ENCODE data around the gene CMTM7. TPM values are rescaled to one million over a fixed set of nuclear protein-coding genes. Genes with fewer than 3 reads are reported as not detected.

Gene CMTM7
- total and polyA plus RNA-seq, 2 of the 13 experiments (the other 11 are each of a cell fraction or from before 2014, with no cell fraction given) = 20.9 to 21.4 TPM

GRCh38 chr3:32392536-32393302, 1.1 kb downstream of the CMTM7 start (continued):
- no peak; the same call in 1 of the 2 replicates for TF ChIP-seq ZNF142 (CRISPR knock-in tag; IDR thresholded peaks at IDR 0.05)
- TF ChIP-seq ZNF646 (CRISPR knock-in tag; IDR thresholded peaks at IDR 0.05) = no peak
- peak; percentile 4; the same call in 1 of the 2 replicates for TF ChIP-seq KMT2A (CRISPR knock-in tag; IDR thresholded peaks at IDR 0.05)
- TF ChIP-seq RBFOX2 (IDR thresholded peaks at IDR 0.05; ENCODE audit: low read depth, low read length) = no peak
- no peak for TF ChIP-seq FIP1L1 (IDR thresholded peaks at IDR 0.05; ENCODE audit: borderline replicate concordance, insufficient read depth, low read depth, low read length)
- no peak for TF ChIP-seq PITX1 (CRISPR knock-in tag; IDR thresholded peaks at IDR 0.05)
- peak in 1 of 2 experiments; percentile 39; a peak in 2 of 4 replicates for TF ChIP-seq HMGXB4 (CRISPR knock-in tag; IDR thresholded peaks at IDR 0.05; ENCODE audit: borderline replicate concordance in 1 of 2, low read depth in 1 of 2)
- TF ChIP-seq ZNF546 (CRISPR knock-in tag; conservative IDR thresholded peaks at IDR 0.05) = no peak
- no peak for TF ChIP-seq ZNF468 (CRISPR knock-in tag; IDR thresholded peaks at IDR 0.05)
